Neuronal stem cell (in vitro differentiated cells): Measurements from ENCODE around the gene NHLRC3.

Experiments used
- DNase-seq: peaks from one replicate; pipeline ENCODE4 v3.0.0-alpha.2; 2013; ENCODE audit warnings: low spot score
- H2AFZ ChIP-seq: one replicate; pipeline ENCODE4 v1.6.1; 2013; ENCODE audit warnings: mild to moderate bottlenecking, low read length, inconsistent platforms
- H2AK5ac ChIP-seq: 2 replicates; pipeline ENCODE4 v1.6.1; 2013; ENCODE audit warnings: low read depth, mild to moderate bottlenecking, inconsistent platforms, low read length, moderate library complexity, mixed read lengths
- H2BK120ac ChIP-seq: 2 replicates; pipeline ENCODE4 v1.6.1; 2013; ENCODE audit warnings: low read depth, mild to moderate bottlenecking, inconsistent platforms, low read length, moderate library complexity, mixed read lengths
- H2BK12ac ChIP-seq: one replicate; pipeline ENCODE4 v1.6.1; 2013; ENCODE audit warnings: low read length, inconsistent platforms
- H2BK15ac ChIP-seq: 2 replicates; pipeline ENCODE4 v1.6.1; 2013; ENCODE audit warnings: mild to moderate bottlenecking, low read length, inconsistent platforms, mixed read lengths
- H2BK5ac ChIP-seq: one replicate; pipeline ENCODE4 v1.6.1; 2013; ENCODE audit warnings: inconsistent platforms, mild to moderate bottlenecking, low read length, moderate library complexity
- H3K14ac ChIP-seq: one replicate; pipeline ENCODE4 v1.6.1; 2013; ENCODE audit warnings: low read length, inconsistent platforms
- H3K18ac ChIP-seq: 2 replicates; pipeline ENCODE4 v1.6.1; 2013; ENCODE audit warnings: low read length, inconsistent platforms
- H3K23ac ChIP-seq: 2 replicates; pipeline ENCODE4 v1.6.1; 2013; ENCODE audit warnings: low read depth, mild to moderate bottlenecking, mixed read lengths, low read length, inconsistent platforms; ENCODE audit not compliant: poor library complexity
- H3K27ac ChIP-seq: replicated peaks from 3 replicates; pipeline ENCODE4 v1.5.1; 2013; ENCODE audit warnings: low read length, inconsistent platforms
- H3K27me3 ChIP-seq, 3 experiments: 2 replicates each; pipeline ENCODE4 v1.6.1; 2013; ENCODE audit warnings: low read length in 3 of 3, mild to moderate bottlenecking in 2 of 3, inconsistent platforms in 1 of 3, low read depth in 1 of 3, mixed read lengths in 1 of 3, moderate library complexity in 1 of 3; ENCODE audit not compliant: control insufficient read depth in 3 of 3, insufficient read depth in 3 of 3
- H3K36me3 ChIP-seq, 2 donors: replicated peaks in 1 of 2; 2 replicates each; pipeline ENCODE4 v1.6.1; 2013; ENCODE audit warnings: low read length in 2 of 2; ENCODE audit not compliant: control insufficient read depth in 2 of 2, insufficient read depth in 2 of 2
- H3K4ac ChIP-seq: 2 replicates; pipeline ENCODE4 v1.6.1; 2013; ENCODE audit warnings: inconsistent platforms, mild to moderate bottlenecking, low read length, moderate library complexity
- H3K4me1 ChIP-seq, 2 donors: 1 replicate in 1 of 2; 2 replicates in 1 of 2; pipeline ENCODE4 v1.6.1; 2013; ENCODE audit warnings: low read length in 2 of 2, low read depth in 1 of 2; ENCODE audit not compliant: control insufficient read depth in 2 of 2, insufficient read depth in 1 of 2
- H3K4me2 ChIP-seq: one replicate; pipeline ENCODE4 v1.6.1; 2013; ENCODE audit warnings: mild to moderate bottlenecking, low read length, inconsistent platforms; ENCODE audit not compliant: insufficient read depth, poor library complexity, severe bottlenecking
- H3K4me3 ChIP-seq, 2 donors: 2 replicates each; pipeline ENCODE4 v1.5.1; 2013; ENCODE audit warnings: low read length in 2 of 2, mild to moderate bottlenecking in 2 of 2, inconsistent platforms in 1 of 2, moderate library complexity in 1 of 2
- H3K79me1 ChIP-seq: one replicate; pipeline ENCODE4 v1.6.1; 2013; ENCODE audit warnings: low read depth, mild to moderate bottlenecking, inconsistent platforms, low read length, moderate library complexity
- H3K9ac ChIP-seq: one replicate; pipeline ENCODE4 v1.6.1; 2013; ENCODE audit warnings: mild to moderate bottlenecking, low read depth, low read length, inconsistent platforms; ENCODE audit not compliant: poor library complexity
- H3K9me3 ChIP-seq, 2 donors: replicated peaks in 1 of 2; 2 replicates each; pipeline versions ENCODE3 to v1.6.1; 2013; ENCODE audit warnings: low read length in 2 of 2, mild to moderate bottlenecking in 2 of 2, inconsistent platforms in 1 of 2, low read depth in 1 of 2, mixed read lengths in 1 of 2, moderate library complexity in 1 of 2; ENCODE audit not compliant: control insufficient read depth in 2 of 2, insufficient read depth in 1 of 2
- H4K8ac ChIP-seq: one replicate; pipeline ENCODE4 v1.6.1; 2013; ENCODE audit warnings: low read depth, mild to moderate bottlenecking, inconsistent platforms, low read length, moderate library complexity
- H4K91ac ChIP-seq: one replicate; pipeline ENCODE4 v1.6.1; 2013; ENCODE audit warnings: low read length, low read depth, mild to moderate bottlenecking, inconsistent platforms; ENCODE audit not compliant: poor library complexity
- WGBS, 2 donors: extraction: QIAGEN DNeasy Blood & Tissue Kit; methylation state at CpG; one replicate each; pipeline ENCODE4 v1.1.7; 2013; ENCODE audit warnings: missing lambda C conversion rate in 2 of 2, mixed read lengths in 1 of 2; ENCODE audit not compliant: insufficient read length in 2 of 2, insufficient replicate concordance in 1 of 2; ENCODE audit errors: extremely low coverage in 2 of 2; 5-methylcytosine and 5-hydroxymethylcytosine counted together

NHLRC3 gene

DNA sequence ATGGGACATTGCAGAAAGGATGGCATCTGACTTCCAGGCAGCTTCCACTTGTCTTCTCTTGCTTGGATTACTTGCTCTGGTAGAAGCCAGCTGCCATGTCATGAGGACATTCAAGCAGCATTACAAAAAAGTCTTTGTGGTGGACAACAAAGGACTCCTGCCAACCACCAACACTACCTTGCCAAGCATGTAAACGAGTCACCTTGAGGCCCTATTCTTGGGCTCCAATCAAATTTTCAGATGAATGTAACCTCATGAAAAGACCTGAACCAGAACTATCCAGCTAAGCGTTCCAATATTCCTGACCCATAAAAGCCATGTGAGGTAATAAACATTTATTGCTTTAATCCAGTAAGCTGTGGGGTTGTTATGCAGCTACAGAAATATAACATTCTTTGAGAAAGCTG is 12.8 kb upstream of the NHLRC3 start:
- Histone ChIP-seq H2BK12ac (no peak overlapping the region), H3K27me3 (no peaks in the 10 kb centered on the region), H3K14ac (no peak overlapping the region), H3K18ac (no peak overlapping the region), H3K4ac (no peak overlapping the region), H4K91ac (no peak overlapping the region), H2AK5ac (no peak overlapping the region), H3K23ac (no peak overlapping the region), H3K4me2 (no peak overlapping the region), H2BK5ac (no peak overlapping the region), H3K36me3 (peaks cover 10 to 100% of the 10 kb centered on the region in 2 donors), H2AFZ (no peak overlapping the region), H3K27ac (no peak overlapping the region), H3K79me1 (no peaks in the 10 kb centered on the region), H2BK15ac (no peak overlapping the region), H3K4me3 (no peak overlapping the region), H3K9me3 (no peaks in the 10 kb centered on the region), H2BK120ac (no peak overlapping the region), H4K8ac (no peak overlapping the region), H3K9ac (no peak overlapping the region), H3K4me1 (peaks cover 0 to 7% of the 10 kb centered on the region in 2 donors)
- no CpG with 5 or more reads among the region's 2 CpGs for WGBS, 2 donors
- no peak for DNase-seq

- Histone ChIP-seq H2BK12ac (no peak overlapping the region), H3K36me3 (peaks cover 2 to 66% of the 10 kb centered on the region in 2 donors), H3K4me1 (peaks cover 4 to 6% of the 10 kb centered on the region in 2 donors), H2BK15ac (no peak overlapping the region), H2AFZ (no peak overlapping the region), H2BK120ac (no peak overlapping the region), H3K27ac (no peak overlapping the region), H3K18ac (no peak overlapping the region), H3K4ac (no peak overlapping the region), H4K91ac (no peak overlapping the region), H3K79me1 (no peaks in the 10 kb centered on the region), H4K8ac (no peak overlapping the region), H3K14ac (no peak overlapping the region), H3K4me3 (no peak overlapping the region), H3K9ac (no peak overlapping the region), H3K4me2 (no peak overlapping the region), H3K27me3 (no peaks in the 10 kb centered on the region), H2AK5ac (no peak overlapping the region), H3K23ac (no peak overlapping the region), H3K9me3 (no peaks in the 10 kb centered on the region), H2BK5ac (no peak overlapping the region)
- WGBS, 2 donors = no CpG with 5 or more reads among the region's 1 CpG
- no peak for DNase-seq
These were observed 6.1 kb upstream of the NHLRC3 start for GRCh38 chr13:39032150-39032549.

GRCh38 chr13:39034085-39034484 is 4.2 kb upstream of the NHLRC3 start:
- H3K27ac ChIP-seq = no peak overlapping the region
- no peaks in the 10 kb centered on the region for H3K9me3 ChIP-seq
- no peak overlapping the region for H4K91ac ChIP-seq
- H2AK5ac ChIP-seq = no peak overlapping the region
- no peak overlapping the region for H2AFZ ChIP-seq
- peaks cover 4 to 6% of the 10 kb centered on the region in 2 donors for H3K4me1 ChIP-seq
- H4K8ac ChIP-seq = no peak overlapping the region
- H3K14ac ChIP-seq = no peak overlapping the region
- no peak overlapping the region for H3K23ac ChIP-seq
- WGBS, 2 donors = no CpG with 5 or more reads among the region's 1 CpG
- no peak overlapping the region for H3K4me3 ChIP-seq
- H3K27me3 ChIP-seq = no peaks in the 10 kb centered on the region
- H3K9ac ChIP-seq = no peak overlapping the region
- H2BK5ac ChIP-seq = no peak overlapping the region
- DNase-seq = no peak
- H3K4ac ChIP-seq = no peak overlapping the region
- H3K4me2 ChIP-seq = no peak overlapping the region
- peaks cover 4% of the 10 kb centered on the region for H3K79me1 ChIP-seq
- H2BK15ac ChIP-seq = no peak overlapping the region
- no peak overlapping the region for H2BK12ac ChIP-seq
- no peak overlapping the region for H3K18ac ChIP-seq
- no peak overlapping the region for H2BK120ac ChIP-seq
- peaks cover 2 to 47% of the 10 kb centered on the region in 2 donors for H3K36me3 ChIP-seq

GRCh38 chr13:39035204-39035603 is 3.1 kb upstream of the NHLRC3 start:
- H2BK120ac ChIP-seq = no peak overlapping the region
- no peak for DNase-seq

More at GRCh38 chr13:39035204-39035603, 3.1 kb upstream of the NHLRC3 start:
- WGBS, 2 donors = no CpG with 5 or more reads among the region's 2 CpGs
- Histone ChIP-seq H3K27ac (no peak overlapping the region), H3K18ac (no peak overlapping the region), H2AK5ac (no peak overlapping the region), H3K14ac (no peak overlapping the region), H2BK12ac (no peak overlapping the region), H3K4me3 (peak overlapping the region in 1 of 2 donors; percentile 95), H3K9ac (no peak overlapping the region), H4K91ac (no peak overlapping the region), H2AFZ (no peak overlapping the region), H3K4me2 (peak overlapping the region; percentile 37), H2BK5ac (no peak overlapping the region), H2BK15ac (no peak overlapping the region), H3K23ac (no peak overlapping the region), H3K9me3 (no peaks in the 10 kb centered on the region), H3K4ac (no peak overlapping the region), H3K27me3 (no peaks in the 10 kb centered on the region), H3K79me1 (peaks cover 4% of the 10 kb centered on the region), H3K36me3 (peaks cover 2 to 38% of the 10 kb centered on the region in 2 donors), H4K8ac (no peak overlapping the region), H3K4me1 (peaks cover 4 to 6% of the 10 kb centered on the region in 2 donors)
